Measurements from ENCODE around the gene METRN. TPM values are rescaled to one million over a fixed set of nuclear protein-coding genes. Genes with fewer than 3 reads are reported as not detected.

The METRN gene
- total and polyA plus RNA-seq, 4 donors: 10.9 to 67.3 (median 41.5) TPM

DNA sequence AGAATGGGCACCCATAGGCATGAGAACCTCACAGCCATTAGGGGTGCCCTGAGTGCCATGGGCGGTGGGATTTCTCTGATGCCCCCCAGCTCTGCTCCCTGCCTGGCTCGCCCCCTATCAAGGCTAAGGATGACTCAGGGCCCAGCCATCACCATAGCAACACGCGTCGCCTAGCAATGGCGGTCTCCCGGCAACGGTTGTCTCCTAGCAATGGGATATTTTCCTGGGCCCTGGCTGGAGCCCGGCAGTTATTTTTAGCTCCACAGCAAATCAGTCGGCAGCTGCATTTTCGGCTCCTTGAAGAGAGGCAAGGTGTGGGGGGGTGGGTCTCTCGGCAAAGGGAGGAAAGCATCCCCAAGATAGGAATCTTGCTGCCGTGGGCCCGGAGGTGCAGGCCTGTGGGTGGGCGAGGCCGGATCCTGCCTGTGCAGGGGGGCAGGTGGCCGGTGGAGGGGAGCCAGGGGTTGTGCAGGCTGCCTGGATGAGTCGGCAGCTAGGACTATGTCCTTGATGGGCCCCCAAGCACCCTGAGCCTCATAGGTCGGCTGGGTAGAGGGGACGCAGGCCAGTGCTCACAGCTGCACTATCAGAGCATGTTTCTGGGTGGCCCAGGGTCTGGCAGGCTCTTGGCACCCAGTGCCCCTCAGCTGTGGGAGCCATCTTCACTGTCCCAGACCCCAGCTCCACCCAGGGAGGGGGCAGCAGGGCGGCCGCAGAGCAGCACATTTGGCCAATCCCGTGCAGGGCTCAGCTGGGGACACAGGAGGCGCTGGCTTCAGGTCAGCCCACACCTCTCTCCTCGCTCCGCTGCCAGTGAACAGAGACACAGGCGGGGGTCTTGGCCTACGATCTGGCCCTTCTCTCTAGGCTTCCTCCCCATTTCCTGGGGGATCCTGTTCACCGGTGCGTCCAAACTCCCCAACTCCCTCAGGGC is 5.1 kb upstream of the METRN start:
- H3K36me3 ChIP-seq (ENCODE audit: control insufficient read depth in 4 of 4, insufficient read depth in 4 of 4, low read length in 4 of 4): no peaks in the 10 kb centered on the region
- H3K27ac ChIP-seq (ENCODE audit: low read depth in 1 of 2, low read length in 1 of 2): no peak overlapping the region
- no peak overlapping the region for H3K9ac ChIP-seq (ENCODE audit: insufficient read depth in 1 of 2, low read length in 2 of 2)
- peaks cover 0 to 5% (median 0%) of the 10 kb centered on the region in 4 donors for H3K9me3 ChIP-seq (ENCODE audit: control insufficient read depth in 4 of 4, insufficient read depth in 3 of 4, low read length in 3 of 4)
- TF ChIP-seq, protein P1, sequence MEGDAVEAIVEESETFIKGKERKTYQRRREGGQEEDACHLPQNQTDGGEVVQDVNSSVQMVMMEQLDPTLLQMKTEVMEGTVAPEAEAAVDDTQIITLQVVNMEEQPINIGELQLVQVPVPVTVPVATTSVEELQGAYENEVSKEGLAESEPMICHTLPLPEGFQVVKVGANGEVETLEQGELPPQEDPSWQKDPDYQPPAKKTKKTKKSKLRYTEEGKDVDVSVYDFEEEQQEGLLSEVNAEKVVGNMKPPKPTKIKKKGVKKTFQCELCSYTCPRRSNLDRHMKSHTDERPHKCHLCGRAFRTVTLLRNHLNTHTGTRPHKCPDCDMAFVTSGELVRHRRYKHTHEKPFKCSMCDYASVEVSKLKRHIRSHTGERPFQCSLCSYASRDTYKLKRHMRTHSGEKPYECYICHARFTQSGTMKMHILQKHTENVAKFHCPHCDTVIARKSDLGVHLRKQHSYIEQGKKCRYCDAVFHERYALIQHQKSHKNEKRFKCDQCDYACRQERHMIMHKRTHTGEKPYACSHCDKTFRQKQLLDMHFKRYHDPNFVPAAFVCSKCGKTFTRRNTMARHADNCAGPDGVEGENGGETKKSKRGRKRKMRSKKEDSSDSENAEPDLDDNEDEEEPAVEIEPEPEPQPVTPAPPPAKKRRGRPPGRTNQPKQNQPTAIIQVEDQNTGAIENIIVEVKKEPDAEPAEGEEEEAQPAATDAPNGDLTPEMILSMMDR (IDR thresholded peaks at IDR 0.05; ENCODE audit: control extremely low read depth, extremely low read depth): no peak
- ATAC-seq (ENCODE audit: insufficient read depth, low FRiP score): no peak
- peaks cover 11 to 32% (median 11%) of the 10 kb centered on the region in 3 donors for H3K27me3 ChIP-seq (ENCODE audit: control insufficient read depth in 3 of 3, insufficient read depth in 3 of 3, low read length in 2 of 3)
- peaks cover 0 to 5% (median 0%) of the 10 kb centered on the region in 5 donors for H3K4me1 ChIP-seq (ENCODE audit: control insufficient read depth in 5 of 5, insufficient read depth in 5 of 5, low read length in 5 of 5)
- DNase-seq: peak; percentile 55 to 76 (median 72)
- 21 to 41% methylated on average over 29 to 30 of the region's 30 CpGs for WGBS, 2 donors
- H3K4me3 ChIP-seq: no peak overlapping the region

DNA sequence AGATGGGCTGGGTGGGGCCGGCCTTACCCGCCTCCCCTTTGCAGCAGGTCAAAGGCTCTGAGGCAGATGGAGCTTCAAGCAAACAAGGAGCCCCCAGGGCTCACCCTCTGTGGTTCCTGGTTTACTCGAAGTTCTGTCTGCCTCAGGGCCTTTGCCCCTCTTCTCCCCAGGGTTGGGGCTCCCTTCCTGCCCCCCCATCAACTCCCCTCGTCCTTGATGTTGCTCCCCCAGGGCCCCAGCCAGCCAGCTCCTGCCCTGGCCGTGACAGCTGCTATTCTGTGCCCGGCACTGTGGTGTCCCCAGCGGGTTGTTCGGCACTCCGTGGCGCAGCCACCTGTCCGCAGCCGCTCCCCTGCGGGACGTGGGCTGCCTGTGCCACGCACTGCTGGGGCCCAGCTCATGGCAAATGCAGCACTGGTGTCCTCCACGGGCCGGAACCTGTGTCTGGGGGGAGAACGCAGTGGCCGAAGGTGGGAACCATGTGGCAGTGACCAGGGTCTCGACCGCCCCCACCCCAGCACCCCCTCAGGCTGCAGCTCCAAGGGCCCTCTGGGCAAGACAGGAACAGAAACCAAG is 4.3 kb upstream of the METRN start:
- WGBS, 2 donors: 67 to 69% methylated on average over 21 of the region's 21 CpGs
- ATAC-seq (ENCODE audit: insufficient read depth, low FRiP score): no peak
- Histone ChIP-seq H3K27me3 (ENCODE audit: control insufficient read depth in 3 of 3, insufficient read depth in 3 of 3, low read length in 2 of 3) (peaks cover 7 to 31% (median 11%) of the 10 kb centered on the region in 3 donors), H3K9ac (ENCODE audit: insufficient read depth in 1 of 2, low read length in 2 of 2) (no peak overlapping the region), H3K4me3 (no peak overlapping the region), H3K9me3 (ENCODE audit: control insufficient read depth in 4 of 4, insufficient read depth in 3 of 4, low read length in 3 of 4) (peaks cover 0 to 5% (median 0%) of the 10 kb centered on the region in 4 donors), H3K27ac (ENCODE audit: low read depth in 1 of 2, low read length in 1 of 2) (no peak overlapping the region), H3K36me3 (ENCODE audit: control insufficient read depth in 4 of 4, insufficient read depth in 4 of 4, low read length in 4 of 4) (no peaks in the 10 kb centered on the region), H3K4me1 (ENCODE audit: control insufficient read depth in 5 of 5, insufficient read depth in 5 of 5, low read length in 5 of 5) (peaks cover 0 to 5% (median 0%) of the 10 kb centered on the region in 5 donors)
- TF ChIP-seq, protein P1 (IDR thresholded peaks at IDR 0.05; ENCODE audit: control extremely low read depth, extremely low read depth): no peak
- no peak for DNase-seq

DNA sequence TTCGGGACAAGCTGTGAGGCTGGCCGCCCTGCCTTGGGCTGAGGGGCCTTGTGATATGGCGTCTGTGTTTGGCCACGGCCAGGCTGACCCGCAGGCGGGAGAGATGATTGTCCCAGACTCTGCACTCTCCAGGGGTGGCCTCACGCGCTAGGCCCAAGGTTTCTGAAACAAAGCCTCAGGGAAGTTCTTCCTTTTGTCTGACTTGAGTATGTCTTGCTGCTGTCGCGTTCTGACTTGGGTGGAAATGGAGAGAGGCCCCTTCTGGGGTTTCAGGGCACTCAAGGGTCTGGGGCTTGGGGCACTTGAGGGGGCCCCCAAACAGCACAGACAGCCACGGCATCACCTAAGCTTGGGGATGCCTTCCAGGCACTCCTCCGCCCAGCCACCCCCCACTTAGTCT is 3.8 kb upstream of the METRN start:
- peaks cover 6 to 34% (median 11%) of the 10 kb centered on the region in 3 donors for H3K27me3 ChIP-seq (ENCODE audit: control insufficient read depth in 3 of 3, insufficient read depth in 3 of 3, low read length in 2 of 3)
- H3K4me1 ChIP-seq (ENCODE audit: control insufficient read depth in 5 of 5, insufficient read depth in 5 of 5, low read length in 5 of 5): peaks cover 0 to 10% (median 4%) of the 10 kb centered on the region in 5 donors
- no peaks in the 10 kb centered on the region for H3K36me3 ChIP-seq (ENCODE audit: control insufficient read depth in 4 of 4, insufficient read depth in 4 of 4, low read length in 4 of 4)
- 74 to 85% methylated on average over 12 of the region's 12 CpGs for WGBS, 2 donors
- no peak for ATAC-seq (ENCODE audit: insufficient read depth, low FRiP score)
- peaks cover 0 to 5% (median 0%) of the 10 kb centered on the region in 4 donors for H3K9me3 ChIP-seq (ENCODE audit: control insufficient read depth in 4 of 4, insufficient read depth in 3 of 4, low read length in 3 of 4)
- TF ChIP-seq, protein P1 (IDR thresholded peaks at IDR 0.05; ENCODE audit: control extremely low read depth, extremely low read depth): no peak
- H3K27ac ChIP-seq (ENCODE audit: low read depth in 1 of 2, low read length in 1 of 2): no peak overlapping the region
- no peak overlapping the region for H3K9ac ChIP-seq (ENCODE audit: insufficient read depth in 1 of 2, low read length in 2 of 2)
- no peak for DNase-seq
- H3K4me3 ChIP-seq: no peak overlapping the region

Measured in lung (tissue), 12 donors.